Gastrocnemius medialis (tissue), 4 donors: ENCODE results near the gene AASS. TPM values are rescaled to one million over a fixed set of nuclear protein-coding genes. Genes with fewer than 3 reads are reported as not detected.

Source experiments
- ATAC-seq, 2 donors: fragments of 150-250 bp; one replicate each; pipeline ENCODE4 v1.9.1; 2016
- DNase-seq, 2 donors: peaks; one replicate each; pipeline ENCODE4 v3.0.0-alpha.2; 2019
- H3K27ac ChIP-seq, 4 donors: fragments of 200-600 bp; sonication (generic); 1 replicate in 1 of 4; 2 replicates in 3 of 4; pipeline ENCODE4 v1.5.1; 2016 to 2018; ENCODE audit warnings: mild to moderate bottlenecking in 2 of 4, moderate library complexity in 1 of 4
- H3K27me3 ChIP-seq, 3 donors: fragments of 200-600 bp; sonication (generic) in 2 of 3; 1 replicate in 1 of 3; 2 replicates in 2 of 3; pipeline versions ENCODE4 v1.5.1 to v1.6.0; 2016 to 2019; ENCODE audit warnings: mild to moderate bottlenecking in 1 of 3, moderate library complexity in 1 of 3
- H3K36me3 ChIP-seq, 2 donors: fragments of 200-600 bp; sonication (generic) in 1 of 2; one replicate each; pipeline ENCODE4 v1.5.1; 2017 to 2018
- H3K4me1 ChIP-seq, 2 donors: fragments of 200-600 bp; sonication (generic) in 1 of 2; one replicate each; pipeline ENCODE4 v1.5.1; 2016 to 2017; ENCODE audit warnings: mild to moderate bottlenecking in 2 of 2
- H3K4me3 ChIP-seq, 4 donors: fragments of 200-600 bp; sonication (generic) in 3 of 4; 1 replicate in 1 of 4; 2 replicates in 3 of 4; pipeline ENCODE4 v1.5.1; 2016 to 2019; ENCODE audit warnings: mild to moderate bottlenecking in 2 of 4
- H3K9me3 ChIP-seq, 3 donors: fragments of 200-600 bp; sonication (generic) in 2 of 3; 1 replicate in 1 of 3; 2 replicates in 2 of 3; pipeline ENCODE4 v1.5.1; 2016 to 2019
- CTCF ChIP-seq, 5 experiments: fragments of 450-650 bp in 3 of 5; fragments of 200-600 bp in 2 of 5; sonication (generic) in 2 of 5; IDR thresholded peaks in 4 of 5; conservative IDR thresholded peaks in 1 of 5; 1 replicate in 4 of 5; 2 replicates in 1 of 5; pipeline ENCODE4 v1.5.1; 2016 to 2019; ENCODE audit warnings: antibody characterized with exemption in 5 of 5, mild to moderate bottlenecking in 3 of 5, moderate library complexity in 3 of 5
- POLR2A ChIP-seq, 2 donors: fragments of 450-650 bp; IDR thresholded peaks; one replicate each; pipeline ENCODE4 v1.6.1; 2017; ENCODE audit warnings: antibody characterized with exemption in 2 of 2, mild to moderate bottlenecking in 2 of 2, moderate library complexity in 2 of 2
- in situ Hi-C, 4 donors: fragments of 200-750 bp; cut with MboI; loops; one replicate each; pipeline versions ENCODE4 v1.15.0 to v1.8.0; 2017; ENCODE audit warnings: low sequenced_read_pairs in 4 of 4
- intact Hi-C: fragments of 100-400 bp; cut with DNase I; formaldehyde crosslinking; loops from one replicate; pipeline ENCODE4 v1.15.1; 2023; ENCODE audit warnings: low total_unique reads
- total RNA-seq, 4 donors: library from RNA; depleted of rRNA; stranded (reverse); fragments of >200 nt; gene quantifications; one replicate each; pipeline versions ENCODE4 v1.1.0 to v1.2.3, GENCODE V29; 2016

Gene AASS
- total RNA-seq, 4 donors from 2014 or later, result 7.5 to 12.0 (median 9.5) TPM

DNA sequence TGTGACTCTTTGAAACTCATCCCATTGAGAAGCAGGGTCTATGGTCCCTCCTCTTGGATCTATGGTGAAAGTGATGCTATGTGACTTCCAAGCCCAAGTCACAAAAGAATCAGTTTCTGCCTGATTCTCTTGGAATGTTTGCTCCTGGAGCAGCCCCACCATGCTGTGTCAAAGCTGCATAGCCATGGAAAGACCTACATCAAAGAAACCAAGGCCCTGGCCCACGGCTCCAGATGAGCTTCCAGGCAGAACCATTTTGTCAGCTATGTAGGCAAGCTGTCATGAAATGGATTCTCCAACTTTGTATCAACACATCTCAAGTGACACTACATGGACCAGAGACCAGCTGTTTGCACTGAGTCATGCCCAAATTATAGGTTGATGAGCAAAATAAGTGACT lies 77.0 kb downstream of the AASS start:
- ATAC-seq, result no peak

GRCh38 chr7:122064971-122065370 lies 79.1 kb downstream of the AASS start:
- Histone ChIP-seq H3K4me3 (no peak overlapping the region), H3K27ac (no peak overlapping the region), H3K9me3 (no peaks in the 10 kb centered on the region), H3K27me3 (no peaks in the 10 kb centered on the region), H3K36me3 (no peaks in the 10 kb centered on the region), H3K4me1 (no peaks in the 10 kb centered on the region)
- no peak for TF ChIP-seq CTCF (IDR thresholded peaks at IDR 0.05 in 4 of 5, conservative IDR thresholded peaks at IDR 0.05 in 1 of 5)
- TF ChIP-seq POLR2A (IDR thresholded peaks at IDR 0.05), result no peak
- intact Hi-C loops (no loop called here), in situ Hi-C loops (no loop called here)
- no peak for DNase-seq
- ATAC-seq, result no peak

More for the DNA sequence above, 77.0 kb downstream of the AASS start:
- no peak for TF ChIP-seq POLR2A (IDR thresholded peaks at IDR 0.05)
- TF ChIP-seq CTCF (IDR thresholded peaks at IDR 0.05 in 4 of 5, conservative IDR thresholded peaks at IDR 0.05 in 1 of 5), result no peak
- no peaks in the 10 kb centered on the region for H3K9me3 ChIP-seq
- H3K27ac ChIP-seq, result no peak overlapping the region
- H3K4me1 ChIP-seq, result no peaks in the 10 kb centered on the region
- no peak overlapping the region for H3K4me3 ChIP-seq
- H3K36me3 ChIP-seq, result no peaks in the 10 kb centered on the region
- no peak for DNase-seq
- intact Hi-C loops (no loop called here), in situ Hi-C loops (no loop called here)
- H3K27me3 ChIP-seq, result no peaks in the 10 kb centered on the region

DNA sequence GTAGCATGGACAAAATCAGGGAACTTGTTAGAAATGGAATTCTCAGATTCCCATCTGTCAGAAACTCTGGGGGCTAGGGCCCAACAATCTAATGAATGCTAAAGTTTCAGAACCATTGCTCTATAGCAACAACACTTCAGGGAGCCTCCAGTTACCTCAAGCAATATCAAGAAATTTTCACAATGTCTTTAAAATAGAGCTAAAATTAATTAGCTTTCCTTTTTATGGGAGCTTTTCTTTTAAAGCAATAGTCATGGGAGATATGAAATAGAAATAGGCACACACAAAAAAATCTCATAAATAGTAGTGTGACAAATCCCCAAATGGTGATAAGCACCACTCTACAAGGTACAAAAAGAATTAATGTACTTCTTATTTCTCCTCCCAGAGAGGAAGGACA lies 80.9 kb downstream of the AASS start:
- Histone ChIP-seq H3K4me1 (no peaks in the 10 kb centered on the region), H3K4me3 (no peak overlapping the region), H3K9me3 (no peaks in the 10 kb centered on the region), H3K27ac (no peak overlapping the region), H3K36me3 (no peaks in the 10 kb centered on the region), H3K27me3 (no peaks in the 10 kb centered on the region)
- no peak for ATAC-seq
- in situ Hi-C loops (no loop called here), intact Hi-C loops (no loop called here)
- no peak for TF ChIP-seq POLR2A (IDR thresholded peaks at IDR 0.05)
- no peak for TF ChIP-seq CTCF (IDR thresholded peaks at IDR 0.05 in 4 of 5, conservative IDR thresholded peaks at IDR 0.05 in 1 of 5)
- no peak for DNase-seq

DNA sequence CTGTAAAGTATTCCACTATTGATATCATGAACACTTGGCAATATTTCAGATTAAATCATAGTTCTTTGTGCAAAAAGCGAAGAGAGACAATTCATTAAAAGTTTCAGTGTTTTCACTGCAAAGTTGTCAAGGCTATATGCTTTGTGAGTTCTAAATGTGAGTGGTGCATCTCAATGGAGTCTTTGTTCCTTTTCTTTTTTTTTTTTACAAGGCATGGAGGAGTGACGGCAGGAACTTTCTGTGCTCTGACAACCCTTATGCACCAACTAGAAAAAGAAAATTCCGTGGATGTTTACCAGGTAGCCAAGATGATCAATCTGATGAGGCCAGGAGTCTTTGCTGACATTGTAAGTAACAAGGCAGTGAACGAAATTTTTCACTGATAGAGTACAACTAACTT lies 84.5 kb downstream of the AASS start:
- Histone ChIP-seq H3K27ac (no peak overlapping the region), H3K4me1 (no peaks in the 10 kb centered on the region), H3K4me3 (no peak overlapping the region), H3K9me3 (no peaks in the 10 kb centered on the region), H3K27me3 (no peaks in the 10 kb centered on the region), H3K36me3 (no peaks in the 10 kb centered on the region)
- DNase-seq (no peak), ATAC-seq (no peak)
- in situ Hi-C loops (no loop called here), intact Hi-C loops (no loop called here)
- no peak for TF ChIP-seq CTCF (IDR thresholded peaks at IDR 0.05 in 4 of 5, conservative IDR thresholded peaks at IDR 0.05 in 1 of 5)
- TF ChIP-seq POLR2A (IDR thresholded peaks at IDR 0.05), result no peak

DNA sequence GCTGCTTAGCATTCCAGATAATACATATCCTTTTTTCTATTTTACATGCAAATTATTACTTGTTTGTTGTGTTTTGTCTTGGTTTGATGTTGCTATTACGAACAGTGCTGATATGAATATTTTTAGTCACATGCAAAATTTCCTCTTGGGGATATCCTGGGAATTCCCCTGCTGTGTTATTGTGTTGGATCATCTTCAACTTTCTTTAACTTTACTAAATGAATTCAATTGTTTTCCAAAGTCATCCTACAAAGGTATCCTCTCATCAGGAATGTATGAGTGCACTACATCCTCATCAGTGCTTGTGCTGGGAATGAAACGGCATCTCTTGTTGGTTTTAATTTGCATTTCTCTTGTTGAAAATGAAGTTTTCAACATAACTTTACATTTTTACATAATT lies 87.1 kb downstream of the AASS start:
- H3K4me1 ChIP-seq, result no peaks in the 10 kb centered on the region
- TF ChIP-seq CTCF (IDR thresholded peaks at IDR 0.05 in 4 of 5, conservative IDR thresholded peaks at IDR 0.05 in 1 of 5), result no peak
- no peak for TF ChIP-seq POLR2A (IDR thresholded peaks at IDR 0.05)
- no peaks in the 10 kb centered on the region for H3K9me3 ChIP-seq
- H3K4me3 ChIP-seq, result no peak overlapping the region
- DNase-seq (no peak), ATAC-seq (no peak)
- no peaks in the 10 kb centered on the region for H3K36me3 ChIP-seq
- intact Hi-C loops, result no loop called here
- no peaks in the 10 kb centered on the region for H3K27me3 ChIP-seq
- H3K27ac ChIP-seq, result no peak overlapping the region
- in situ Hi-C loops, result no loop called here
